Activated naive CD8-positive, alpha-beta T cell treated with anti-CD3 and anti-CD28 coated beads, Interleukin-2, amount 50 U/mL, for 24 hours (primary cell): ENCODE measurements around the gene SMAD3.
"Not testable (repeated sequence)": the region's sequence is repeated elsewhere in the genome, so short reads cannot be mapped to it uniquely, and the experiment has no call there.

Source experiments
- ATAC-seq: fragments of 150-1000 bp; cut with Tn5 transposase; one replicate; pipeline ENCODE4 v1.10.0; 2021
- DNase-seq: peaks from one replicate; pipeline ENCODE4 v3.0.0; 2021
- H3K27ac Mint-ChIP-seq: one replicate; pipeline ENCODE4 v1.8.0; 2021; ENCODE audit warnings: mild to moderate bottlenecking, mixed read lengths
- H3K27me3 Mint-ChIP-seq: one replicate; pipeline ENCODE4 v1.8.0; 2021; ENCODE audit warnings: mixed read lengths
- H3K36me3 Mint-ChIP-seq: one replicate; pipeline ENCODE4 v1.8.0; 2021; ENCODE audit warnings: low read depth, mixed read lengths
- H3K4me1 Mint-ChIP-seq: one replicate; pipeline ENCODE4 v1.8.0; 2021; ENCODE audit warnings: mixed read lengths
- H3K4me3 Mint-ChIP-seq: one replicate; pipeline ENCODE4 v1.8.0; 2021; ENCODE audit warnings: mild to moderate bottlenecking, moderate library complexity, mixed read lengths
- H3K9me3 Mint-ChIP-seq: one replicate; pipeline ENCODE4 v1.8.0; 2021; ENCODE audit warnings: mixed read lengths

The SMAD3 gene

GRCh38 chr15:67028440-67028839 lies 37.0 kb upstream of the SMAD3 start:
- H3K9me3 Mint-ChIP-seq, DNase-seq, H3K27ac Mint-ChIP-seq, ATAC-seq, H3K4me3 Mint-ChIP-seq, H3K36me3 Mint-ChIP-seq: not testable (repeated sequence)
- peaks cover 51% of the 10 kb centered on the region for H3K4me1 Mint-ChIP-seq
- H3K27me3 Mint-ChIP-seq = peaks cover 10% of the 10 kb centered on the region

DNA sequence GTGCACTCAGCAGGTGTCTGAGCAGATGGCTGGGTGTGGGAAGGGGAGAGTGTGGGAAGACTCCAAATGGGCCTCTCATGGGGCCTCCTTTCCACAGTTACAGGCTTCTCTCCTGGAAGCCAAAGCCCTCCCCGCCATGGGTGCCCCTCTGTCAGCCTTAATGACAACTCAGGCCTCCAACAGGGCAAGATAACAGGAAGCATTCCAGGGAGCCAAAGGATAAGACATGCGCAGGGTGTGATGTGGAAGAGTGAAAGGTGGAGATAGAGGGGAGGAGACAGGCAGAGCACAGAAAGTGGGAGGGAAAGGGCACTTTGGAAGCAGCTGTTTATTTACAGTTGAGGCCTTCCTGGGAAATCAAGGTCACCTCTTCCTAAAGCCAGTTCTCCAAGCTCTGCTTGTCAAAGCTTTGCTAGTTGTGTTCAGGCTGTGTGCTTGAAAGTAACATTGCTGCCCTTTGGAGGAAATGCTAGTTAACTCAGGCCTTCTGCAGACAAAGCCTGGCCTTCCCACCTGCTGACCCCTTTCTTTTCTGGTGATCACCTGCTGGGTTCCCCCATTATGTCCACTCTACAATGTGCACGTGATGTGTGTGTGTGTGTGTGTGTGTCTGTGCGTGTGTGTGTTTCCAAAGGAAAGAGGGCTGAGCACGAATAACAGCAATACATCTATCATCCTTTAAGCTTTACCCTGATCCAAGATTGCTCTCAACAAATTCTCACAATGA lies 35.2 kb upstream of the SMAD3 start:
- H3K36me3 Mint-ChIP-seq = no peaks in the 10 kb centered on the region
- DNase-seq (no peak), ATAC-seq (no peak)
- no peak overlapping the region for H3K4me3 Mint-ChIP-seq
- peaks cover 14% of the 10 kb centered on the region for H3K27me3 Mint-ChIP-seq
- no peak overlapping the region for H3K27ac Mint-ChIP-seq
- H3K9me3 Mint-ChIP-seq = no peaks in the 10 kb centered on the region
- peaks cover 37% of the 10 kb centered on the region for H3K4me1 Mint-ChIP-seq

DNA sequence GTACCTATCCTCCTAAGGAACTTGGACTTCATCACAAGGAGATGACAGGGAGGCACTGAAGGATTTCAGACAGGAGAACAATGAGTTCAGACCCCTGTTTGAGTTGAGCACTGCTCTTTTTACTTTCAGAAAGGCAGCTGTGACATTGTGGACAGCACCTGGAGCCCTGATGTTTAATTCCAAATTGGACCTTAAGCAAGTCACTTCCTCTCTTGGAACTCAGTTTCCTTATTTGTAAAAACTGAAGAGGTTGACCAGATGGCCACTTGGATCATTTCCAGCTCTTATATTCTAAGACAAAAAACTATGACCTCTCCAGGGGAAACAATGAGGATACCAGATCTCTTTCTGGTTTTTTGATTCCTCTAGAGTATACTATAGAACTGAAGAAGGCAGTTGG lies 34.1 kb upstream of the SMAD3 start:
- Mint-ChIP-seq H3K9me3 (no peaks in the 10 kb centered on the region), H3K27ac (no peak overlapping the region), H3K27me3 (peaks cover 14% of the 10 kb centered on the region), H3K36me3 (no peaks in the 10 kb centered on the region), H3K4me3 (no peak overlapping the region), H3K4me1 (peaks cover 28% of the 10 kb centered on the region)
- DNase-seq = no peak
- ATAC-seq = no peak

- no peaks in the 10 kb centered on the region for H3K9me3 Mint-ChIP-seq
- no peak overlapping the region for H3K4me3 Mint-ChIP-seq
- H3K27ac Mint-ChIP-seq = no peak overlapping the region
- DNase-seq (no peak), ATAC-seq (no peak)
- peaks cover 19% of the 10 kb centered on the region for H3K4me1 Mint-ChIP-seq
- H3K36me3 Mint-ChIP-seq = no peaks in the 10 kb centered on the region
- H3K27me3 Mint-ChIP-seq = peaks cover 14% of the 10 kb centered on the region
Measured at GRCh38 chr15:67032608-67033007, 32.8 kb upstream of the SMAD3 start.

DNA sequence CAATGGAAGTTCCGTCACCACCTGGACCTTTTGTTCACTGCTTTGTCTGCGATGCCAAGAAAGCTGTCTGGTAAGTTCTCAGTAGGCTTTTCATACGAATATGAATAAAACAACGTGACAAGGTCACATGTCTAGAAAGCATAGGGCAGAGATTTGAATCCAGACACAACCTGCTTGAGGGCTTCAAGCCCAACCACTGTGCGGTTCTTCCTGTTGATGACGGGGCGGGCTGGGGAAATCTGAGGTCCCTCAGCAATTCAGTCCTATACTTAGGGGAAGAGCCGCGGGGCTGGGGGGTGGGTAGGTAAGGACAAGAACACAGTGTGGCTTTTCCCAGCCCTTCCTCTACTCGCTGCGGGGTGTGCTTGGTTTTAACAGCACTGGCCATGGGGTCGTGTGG lies 32.4 kb upstream of the SMAD3 start:
- H3K27me3 Mint-ChIP-seq = peaks cover 12% of the 10 kb centered on the region
- H3K9me3 Mint-ChIP-seq = no peaks in the 10 kb centered on the region

DNA sequence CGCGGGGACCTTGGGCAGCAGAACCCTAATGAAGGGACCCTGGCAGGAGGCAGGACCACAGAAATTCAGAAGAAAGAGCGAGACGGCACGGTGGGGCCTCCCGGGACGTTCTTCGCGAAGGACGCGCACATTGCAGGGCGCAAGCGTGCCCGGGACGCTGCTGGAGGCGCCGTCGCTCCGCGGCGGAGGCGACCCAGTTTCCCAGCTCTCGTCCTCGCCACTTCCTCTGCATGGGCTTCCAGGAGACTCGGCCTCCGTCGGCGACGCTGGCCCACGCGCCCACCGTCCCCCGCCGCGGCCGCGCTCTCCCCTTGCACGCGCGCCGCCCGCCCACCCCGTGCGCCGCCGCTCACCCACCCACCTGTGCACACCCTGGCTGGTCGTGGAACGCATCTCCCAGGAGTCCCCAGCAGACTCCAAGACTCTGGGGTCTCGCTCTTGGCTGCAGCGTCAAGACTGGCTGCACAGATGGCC lies 31.8 kb upstream of the SMAD3 start:
- no peak overlapping the region for H3K4me3 Mint-ChIP-seq

More for the DNA sequence above, 32.4 kb upstream of the SMAD3 start:
- no peak overlapping the region for H3K27ac Mint-ChIP-seq
- peaks cover 15% of the 10 kb centered on the region for H3K4me1 Mint-ChIP-seq
- H3K4me3 Mint-ChIP-seq = no peak overlapping the region
- DNase-seq (peak; percentile 44), ATAC-seq (peak; percentile 50)
- H3K36me3 Mint-ChIP-seq = no peaks in the 10 kb centered on the region

GRCh38 chr15:67035886-67036285 lies 29.5 kb upstream of the SMAD3 start:
- Mint-ChIP-seq H3K36me3 (no peaks in the 10 kb centered on the region), H3K27me3 (peaks cover 7% of the 10 kb centered on the region), H3K4me1 (peaks cover 7% of the 10 kb centered on the region), H3K27ac (no peak overlapping the region), H3K9me3 (no peaks in the 10 kb centered on the region), H3K4me3 (no peak overlapping the region)
- ATAC-seq (no peak), DNase-seq (no peak)

More for the DNA sequence above, 31.8 kb upstream of the SMAD3 start:
- no peak overlapping the region for H3K27ac Mint-ChIP-seq
- ATAC-seq (no peak), DNase-seq (no peak)
- H3K36me3 Mint-ChIP-seq = no peaks in the 10 kb centered on the region
- H3K9me3 Mint-ChIP-seq = no peaks in the 10 kb centered on the region
- peaks cover 12% of the 10 kb centered on the region for H3K27me3 Mint-ChIP-seq
- H3K4me1 Mint-ChIP-seq = peaks cover 9% of the 10 kb centered on the region

GRCh38 chr15:67036775-67037555 lies 28.4 kb upstream of the SMAD3 start:
- DNase-seq (no peak), ATAC-seq (no peak)
- Mint-ChIP-seq H3K4me1 (peaks cover 14% of the 10 kb centered on the region), H3K27ac (no peak overlapping the region), H3K27me3 (peaks cover 7% of the 10 kb centered on the region), H3K9me3 (no peaks in the 10 kb centered on the region), H3K4me3 (no peak overlapping the region), H3K36me3 (no peaks in the 10 kb centered on the region)

GRCh38 chr15:67037694-67038093 lies 27.7 kb upstream of the SMAD3 start:
- H3K4me1 Mint-ChIP-seq = peaks cover 21% of the 10 kb centered on the region
- DNase-seq = no peak
- no peak overlapping the region for H3K4me3 Mint-ChIP-seq
- H3K27me3 Mint-ChIP-seq = peaks cover 10% of the 10 kb centered on the region
- no peaks in the 10 kb centered on the region for H3K9me3 Mint-ChIP-seq
- ATAC-seq = peak; percentile 35
- no peaks in the 10 kb centered on the region for H3K36me3 Mint-ChIP-seq
- no peak overlapping the region for H3K27ac Mint-ChIP-seq

- Mint-ChIP-seq H3K9me3 (no peaks in the 10 kb centered on the region), H3K27ac (no peak overlapping the region), H3K4me1 (peaks cover 28% of the 10 kb centered on the region), H3K4me3 (no peak overlapping the region), H3K27me3 (peaks cover 6% of the 10 kb centered on the region), H3K36me3 (no peaks in the 10 kb centered on the region)
- no peak for ATAC-seq
- no peak for DNase-seq
Measured at GRCh38 chr15:67038736-67039135, 26.7 kb upstream of the SMAD3 start.

DNA sequence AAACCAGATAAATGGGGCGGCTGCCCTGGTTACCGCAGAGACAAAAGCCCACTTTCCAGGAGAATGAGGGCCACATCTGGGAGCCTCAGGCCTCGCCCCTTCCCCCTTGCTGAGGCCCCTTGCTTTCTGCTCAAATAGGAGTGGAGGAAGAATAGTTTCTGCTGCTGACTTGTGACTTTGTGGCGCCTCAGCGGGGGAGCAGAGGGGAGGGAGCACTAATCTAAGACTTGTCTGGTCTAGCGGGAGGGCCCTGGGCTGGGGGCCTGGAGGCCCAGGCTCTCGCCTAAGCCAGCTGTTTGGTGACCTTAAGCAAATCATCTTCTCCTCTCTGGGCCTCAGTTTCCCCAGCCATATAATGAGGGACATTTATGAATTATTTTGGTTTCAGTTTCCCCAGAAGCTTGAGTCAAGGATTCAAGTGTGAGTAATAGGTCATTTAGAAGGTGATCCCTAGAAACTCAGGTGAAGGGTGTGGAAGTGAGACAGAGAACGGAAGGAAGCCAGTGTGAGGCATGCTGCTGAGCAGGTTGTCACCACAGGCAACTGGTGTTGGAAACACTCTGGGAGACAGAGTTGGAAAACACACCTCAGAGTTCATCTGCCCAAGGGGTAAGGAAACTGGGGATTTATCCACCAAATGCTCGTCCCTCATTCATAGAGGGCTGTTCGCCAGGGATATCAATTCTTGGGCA lies 25.9 kb upstream of the SMAD3 start:
- H3K36me3 Mint-ChIP-seq = no peaks in the 10 kb centered on the region
- peak; percentile 45 for ATAC-seq
- no peak for DNase-seq
- no peak overlapping the region for H3K4me3 Mint-ChIP-seq
- peaks cover 4% of the 10 kb centered on the region for H3K27me3 Mint-ChIP-seq
- peaks cover 24% of the 10 kb centered on the region for H3K4me1 Mint-ChIP-seq
- H3K27ac Mint-ChIP-seq = no peak overlapping the region
- H3K9me3 Mint-ChIP-seq = no peaks in the 10 kb centered on the region

DNA sequence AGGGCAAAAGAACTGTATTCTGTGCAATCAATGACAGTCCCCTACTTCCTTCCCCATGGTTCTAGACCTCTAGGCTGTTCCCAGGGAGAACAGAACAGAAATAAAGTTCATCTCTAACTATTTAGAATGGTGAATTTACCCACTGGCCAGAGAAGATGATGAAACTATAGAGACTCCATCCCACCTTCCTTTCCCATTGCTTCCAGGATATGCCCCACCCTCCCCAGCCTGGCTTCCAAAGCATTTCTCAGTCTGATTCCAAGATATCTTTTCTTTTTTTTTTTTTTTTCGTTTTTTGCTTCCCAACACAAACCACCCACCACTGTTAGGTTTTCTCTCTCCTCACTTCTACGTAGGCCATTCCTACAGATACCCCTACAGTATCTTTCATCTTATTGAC lies 25.1 kb upstream of the SMAD3 start:
- Mint-ChIP-seq H3K27me3 (peaks cover 3% of the 10 kb centered on the region), H3K27ac (no peak overlapping the region), H3K9me3 (no peaks in the 10 kb centered on the region), H3K4me3 (no peak overlapping the region), H3K4me1 (peaks cover 24% of the 10 kb centered on the region), H3K36me3 (no peaks in the 10 kb centered on the region)
- DNase-seq (no peak), ATAC-seq (no peak)

- no peak overlapping the region for H3K4me3 Mint-ChIP-seq
- peak; percentile 81 for ATAC-seq
- no peak for DNase-seq
- peaks cover 21% of the 10 kb centered on the region for H3K4me1 Mint-ChIP-seq
- H3K27me3 Mint-ChIP-seq = peaks cover 3% of the 10 kb centered on the region
- no peaks in the 10 kb centered on the region for H3K36me3 Mint-ChIP-seq
- H3K27ac Mint-ChIP-seq = no peak overlapping the region
- H3K9me3 Mint-ChIP-seq = no peaks in the 10 kb centered on the region
Measured at GRCh38 chr15:67042551-67043142, 22.8 kb upstream of the SMAD3 start.

- ATAC-seq (no peak), DNase-seq (no peak)
- Mint-ChIP-seq H3K9me3 (no peaks in the 10 kb centered on the region), H3K36me3 (no peaks in the 10 kb centered on the region), H3K4me3 (no peak overlapping the region), H3K27me3 (peaks cover 3% of the 10 kb centered on the region), H3K4me1 (peaks cover 25% of the 10 kb centered on the region), H3K27ac (no peak overlapping the region)
Measured at GRCh38 chr15:67043939-67044771, 21.2 kb upstream of the SMAD3 start.
